NCI-H1694 (cell line): Measurements from ENCODE around the gene SKP1.
A peak's percentile ranks its signal among the peaks of the same experiment; 100 is the strongest.
"Not testable (repeated sequence)": the region's sequence is repeated elsewhere in the genome, so short reads cannot be mapped to it uniquely, and the experiment has no call there.

Experiments used
- DNase-seq: peaks from one replicate; lab custom pipeline; 2025; lab: John Stamatoyannopoulos, UW

SKP1 gene

GRCh38 chr5:134177369-134178095 lies 782 bp upstream of the SKP1 start:
- DNase-seq = no peak

DNA sequence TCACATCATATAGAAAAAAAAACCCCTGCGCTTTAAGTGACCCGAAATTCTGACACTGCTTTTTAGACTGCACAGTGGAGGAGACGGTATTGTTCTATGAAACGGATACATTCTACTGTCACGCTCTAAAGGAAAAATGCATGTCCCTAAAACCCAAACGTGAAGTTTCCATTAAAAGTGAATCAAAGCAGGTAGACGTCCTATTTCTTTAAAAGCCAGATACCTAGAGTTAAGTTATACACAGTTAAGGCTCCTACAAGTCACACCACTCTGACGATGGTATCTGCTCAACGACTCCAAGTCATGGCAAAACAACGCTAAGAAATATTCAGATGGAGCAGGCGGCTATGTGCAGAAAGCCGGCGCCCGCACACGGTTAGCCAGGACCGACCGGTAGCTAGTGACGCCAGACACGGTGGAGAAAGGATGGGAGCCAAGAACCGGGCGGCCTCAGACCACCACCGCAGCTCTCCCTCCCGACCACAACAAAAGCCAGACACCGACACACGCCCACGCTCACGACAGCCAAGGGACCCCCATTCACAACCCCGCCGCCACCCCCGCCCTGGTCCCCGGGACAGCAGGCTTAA lies 734 bp downstream of the SKP1 start:
- DNase-seq = no peak

- no peak for DNase-seq
These were observed 1.6 kb downstream of the SKP1 start for GRCh38 chr5:134174841-134175839.

DNA sequence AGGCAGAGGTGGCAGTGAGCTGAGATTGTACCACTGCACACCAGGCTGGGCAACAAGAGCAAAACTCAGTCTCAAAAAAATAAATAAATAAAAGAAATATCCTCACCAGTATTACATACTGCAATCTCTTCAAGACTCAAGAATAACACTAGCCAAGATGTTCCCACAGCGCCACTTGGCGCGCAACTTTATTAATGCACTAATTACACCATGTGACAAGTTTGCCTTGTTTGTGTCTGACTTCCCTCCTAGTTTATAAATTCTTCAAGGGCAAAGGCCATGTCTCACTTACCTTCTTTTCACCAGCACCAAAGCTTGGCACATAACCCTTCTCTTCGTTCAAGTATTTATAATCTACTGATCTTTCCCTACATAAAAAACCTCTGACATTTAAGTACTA lies 4.8 kb downstream of the SKP1 start:
- no peak for DNase-seq

GRCh38 chr5:134162592-134162991 lies 14.2 kb downstream of the SKP1 start:
- no peak for DNase-seq

- DNase-seq = no peak
These were observed 15.0 kb downstream of the SKP1 start for GRCh38 chr5:134161513-134162395.

DNA sequence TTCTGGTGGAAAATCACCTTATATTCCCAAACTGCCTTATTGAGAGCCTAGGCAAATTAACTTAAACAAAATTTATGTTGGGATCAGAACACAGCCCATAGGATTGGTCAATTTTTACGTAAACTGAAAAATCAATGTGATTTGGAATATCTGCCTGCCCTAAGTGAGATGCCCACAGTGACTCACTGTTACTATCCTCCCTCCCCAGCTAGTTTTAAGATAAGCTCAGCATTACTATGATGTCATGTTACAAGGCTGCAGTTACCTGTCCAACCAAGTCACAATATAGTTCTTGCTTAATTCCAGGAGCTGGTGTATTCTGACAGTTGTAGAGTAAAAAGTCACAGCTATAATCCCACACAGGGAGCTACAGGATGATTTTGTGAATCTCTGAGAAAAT lies 23.1 kb downstream of the SKP1 start:
- no peak for DNase-seq

DNA sequence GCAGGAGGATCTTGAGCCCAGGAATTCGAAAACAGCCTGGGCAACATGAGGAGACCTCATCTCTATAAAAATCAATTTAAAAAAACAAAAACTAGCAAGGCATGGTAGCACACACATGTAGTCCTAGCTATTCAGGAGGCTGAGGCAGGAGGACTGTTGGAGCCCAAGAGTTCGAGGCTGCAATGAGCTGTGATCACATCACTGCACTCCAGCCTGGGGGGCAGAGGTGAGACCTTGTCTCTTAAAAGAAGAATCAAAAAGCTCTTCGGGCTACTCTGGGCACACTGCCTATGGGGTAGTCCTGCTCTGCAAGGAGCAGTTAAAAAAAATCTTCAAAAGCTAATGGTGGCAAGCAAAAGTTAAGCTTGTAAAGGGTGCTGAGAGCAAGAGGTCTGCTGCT lies 23.5 kb downstream of the SKP1 start:
- DNase-seq = no peak

- not testable (repeated sequence) for DNase-seq
These were observed 24.4 kb downstream of the SKP1 start for GRCh38 chr5:134152173-134152832.

- DNase-seq = no peak
These were observed 25.0 kb downstream of the SKP1 start for GRCh38 chr5:134151723-134152122.

DNA sequence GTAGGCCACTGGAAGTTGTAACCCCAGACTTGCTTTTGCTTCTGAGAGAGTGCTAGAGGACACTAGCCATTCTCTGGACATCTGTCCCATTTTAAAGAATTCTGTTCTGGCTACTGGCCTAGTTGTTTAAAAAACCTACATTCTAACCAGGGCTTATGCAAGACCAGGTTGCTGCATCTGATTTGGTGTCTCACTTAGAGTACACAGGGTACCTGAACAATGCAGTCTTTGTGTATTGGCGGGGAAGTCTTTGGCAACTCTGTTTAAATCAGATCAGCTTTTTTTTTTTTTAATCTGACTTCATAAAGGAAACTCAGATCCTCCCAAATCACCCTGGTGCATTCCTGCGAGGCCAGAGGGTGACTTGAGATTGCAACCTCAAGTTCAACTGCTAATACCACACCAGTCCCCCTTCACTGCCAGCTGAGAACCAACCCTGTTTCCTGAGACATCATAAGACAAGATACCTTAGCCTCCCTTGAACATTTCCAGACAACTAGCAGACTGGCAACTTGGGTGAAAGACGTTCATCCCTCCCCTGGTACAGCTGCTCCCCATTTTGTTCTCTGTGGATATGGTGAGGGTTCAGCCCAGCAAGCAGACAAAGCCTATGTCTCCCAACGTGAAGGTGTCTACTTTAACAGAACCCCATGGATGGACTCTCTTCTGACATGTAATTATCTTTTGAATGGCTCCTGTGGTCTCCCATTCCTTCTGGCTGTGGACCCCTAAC lies 27.0 kb downstream of the SKP1 start:
- no peak for DNase-seq

GRCh38 chr5:134148986-134149539 lies 27.7 kb downstream of the SKP1 start:
- DNase-seq = no peak

GRCh38 chr5:134148316-134148715 lies 28.4 kb downstream of the SKP1 start:
- DNase-seq = no peak

DNA sequence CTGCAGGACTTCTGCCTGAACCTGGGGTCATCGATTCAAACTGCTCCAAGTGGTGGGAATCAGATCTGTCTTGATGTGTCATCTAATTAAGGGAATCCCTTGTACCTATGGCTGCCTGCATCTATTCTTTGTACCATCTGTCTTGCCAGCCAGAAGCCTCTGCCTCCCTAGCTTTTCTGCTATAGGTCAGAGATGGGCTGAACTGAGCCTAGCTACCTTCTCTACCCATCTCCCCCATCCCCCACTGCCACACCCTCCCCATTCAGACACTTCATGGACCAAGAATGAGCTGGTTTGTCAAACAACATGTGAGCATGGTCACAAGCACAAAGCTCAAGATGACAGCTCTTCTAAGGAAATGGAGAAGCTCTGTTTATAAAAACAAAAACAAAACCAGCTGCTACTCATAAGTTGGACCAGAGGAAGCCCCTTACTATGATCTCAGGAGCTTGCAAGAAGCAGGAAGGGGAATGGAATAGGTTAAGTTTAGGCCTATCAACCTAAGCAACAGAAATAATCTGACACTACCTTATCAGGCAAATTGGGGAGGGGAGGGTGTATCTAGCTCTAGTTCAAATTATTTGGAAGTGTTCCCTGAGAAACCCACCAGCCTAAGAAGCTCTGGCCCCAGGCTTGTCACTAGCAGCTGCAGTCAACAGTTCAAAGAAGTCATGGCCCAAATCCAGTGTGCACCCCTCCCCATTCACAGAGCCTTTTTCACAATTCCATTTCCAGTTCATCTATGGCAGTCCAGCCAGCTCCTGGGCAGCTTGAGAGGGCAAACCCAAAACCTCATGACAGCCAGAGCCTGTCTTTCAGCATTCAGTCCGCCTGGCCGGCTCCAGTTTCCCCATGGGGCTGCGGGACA lies 29.9 kb downstream of the SKP1 start:
- no peak for DNase-seq

DNA sequence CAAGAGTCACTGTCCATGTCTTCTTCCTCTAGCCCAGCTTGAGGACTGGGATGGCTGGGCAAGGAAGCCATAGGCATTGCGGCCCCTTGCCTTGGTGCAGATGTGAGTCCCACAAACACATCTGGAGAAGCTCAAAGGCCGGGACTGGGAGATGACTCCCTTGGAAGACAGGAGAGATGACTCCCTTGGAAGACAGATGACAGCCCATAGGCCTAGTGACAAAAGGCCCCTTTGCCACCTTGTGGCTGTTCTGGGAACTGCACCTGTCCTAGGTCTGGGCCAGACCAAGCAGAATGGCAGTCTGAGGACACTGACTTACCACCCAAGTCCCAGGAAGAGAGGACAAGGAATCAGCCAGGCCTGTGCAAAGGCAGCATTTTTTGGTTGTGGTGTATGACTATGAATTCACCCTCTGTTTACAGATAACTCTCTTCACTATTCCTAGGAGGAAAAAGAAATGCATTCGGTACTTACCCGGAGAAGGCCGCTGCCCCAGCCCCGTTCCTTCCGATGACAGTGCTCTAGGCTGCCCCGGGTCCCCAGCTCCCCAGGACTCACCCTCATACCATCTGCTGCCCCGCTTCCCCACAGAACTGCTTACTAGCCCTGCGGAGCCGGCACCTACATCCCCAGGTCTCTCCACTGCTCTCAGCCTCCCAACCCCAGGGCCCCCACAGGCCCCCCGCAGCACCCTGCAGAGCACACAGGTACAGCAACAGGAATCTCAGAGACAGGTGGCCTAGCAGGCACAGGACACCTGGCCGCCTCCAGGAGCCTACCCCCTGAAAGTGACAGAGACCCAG lies 30.8 kb downstream of the SKP1 start:
- DNase-seq = peak; percentile 40

DNA sequence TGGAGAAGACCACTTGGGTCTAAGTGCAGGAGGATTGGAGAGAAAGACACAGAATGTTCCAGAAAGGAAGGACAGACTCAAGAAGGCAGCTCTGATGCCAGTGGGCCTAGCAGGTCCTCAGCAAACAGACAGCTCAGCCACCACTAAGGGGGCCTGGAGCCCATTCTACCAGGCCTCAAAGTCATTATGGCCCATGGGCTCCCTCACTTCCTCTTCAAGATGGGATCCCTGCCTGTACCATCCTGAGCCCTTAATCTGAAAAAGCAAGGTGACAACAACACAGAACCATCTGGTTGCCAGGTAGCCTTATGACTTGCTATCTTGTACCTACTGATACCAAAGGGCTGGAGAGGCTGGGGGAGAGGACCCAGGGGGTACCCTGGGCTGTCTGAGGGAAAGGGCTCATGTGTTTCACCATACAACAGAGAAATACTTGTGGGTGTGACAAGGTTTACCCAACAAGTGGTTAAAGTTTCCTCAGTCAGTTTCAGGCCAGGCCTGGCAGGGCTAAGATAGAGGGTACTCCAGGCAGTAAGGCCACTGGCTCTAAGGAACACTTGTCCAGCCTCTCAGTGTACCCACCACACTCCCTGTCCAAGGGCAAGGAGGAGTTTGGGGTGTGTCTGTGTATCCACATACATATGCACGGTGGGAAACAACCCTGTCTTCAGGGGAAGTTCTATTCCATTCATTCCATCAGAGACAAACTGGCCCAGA lies 31.6 kb downstream of the SKP1 start:
- no peak for DNase-seq
